NCI-H128 (cell line): ENCODE data around the gene CIDEB.
A peak's percentile ranks its signal among the peaks of the same experiment; 100 is the strongest.

Experiments
- DNase-seq: peaks from one replicate; lab custom pipeline; 2025; ENCODE audit not compliant: unreplicated experiment; lab: John Stamatoyannopoulos, UW

Gene CIDEB

GRCh38 chr14:24312736-24313507, 5.1 kb upstream of the CIDEB start:
- DNase-seq: no peak

- DNase-seq: no peak
Observed at GRCh38 chr14:24311837-24312615, 4.2 kb upstream of the CIDEB start.

- DNase-seq: no peak
Observed at GRCh38 chr14:24310646-24311604, 3.1 kb upstream of the CIDEB start, which contains the start of gene LTB4R. LTB4R (plus strand) TSS chr14:24311502; CDS start chr14:24315652, 4,150 bp downstream.

DNA sequence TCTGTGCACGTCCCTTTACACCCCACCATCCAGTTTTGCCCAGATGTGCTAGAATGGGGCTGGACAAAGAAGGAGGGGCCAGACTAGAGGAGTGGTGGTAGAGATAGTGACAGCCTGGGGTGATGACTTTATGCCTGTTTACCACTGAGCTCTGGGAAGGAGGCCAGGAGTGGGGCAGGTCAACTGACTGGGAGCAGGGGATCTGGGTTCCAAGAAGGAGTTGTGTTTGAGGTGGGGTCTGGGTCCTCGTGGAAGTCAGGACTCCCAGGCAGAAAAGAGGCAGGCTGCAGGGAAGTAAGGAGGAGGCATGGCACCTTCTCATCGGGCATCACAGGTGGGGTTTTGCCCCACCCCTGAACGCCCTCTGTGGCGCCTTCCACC, 2.5 kb upstream of the CIDEB start:
- DNase-seq: no peak

- no peak for DNase-seq
Observed at GRCh38 chr14:24309538-24310264, 1.9 kb upstream of the CIDEB start, which contains the start of gene LTB4R2. LTB4R2 (plus strand) TSS chr14:24310140; CDS start chr14:24310665, 525 bp downstream.

GRCh38 chr14:24308342-24309124, 756 bp upstream of the CIDEB start:
- DNase-seq: no peak

DNA sequence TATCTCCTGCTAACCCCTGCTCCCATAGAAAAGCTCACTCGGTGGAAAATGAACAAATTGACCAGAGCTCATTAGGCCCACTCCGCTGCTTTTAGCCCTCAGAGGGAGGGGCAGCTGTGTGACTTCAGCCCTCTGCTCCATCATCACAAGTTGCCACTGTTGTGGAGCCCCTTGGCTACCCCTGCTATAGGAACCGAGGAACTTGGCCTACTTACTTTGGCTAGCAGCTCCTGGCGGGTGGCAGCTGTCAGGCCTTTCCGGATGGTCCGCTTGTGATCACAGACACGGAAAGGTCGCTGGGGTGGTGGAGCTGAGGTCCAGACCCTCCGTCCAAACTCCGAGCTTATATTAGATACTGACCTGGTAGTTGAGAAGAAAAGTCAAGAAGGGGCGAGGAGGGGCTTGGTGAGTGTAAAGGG, 612 bp downstream of the CIDEB start:
- DNase-seq: no peak

DNA sequence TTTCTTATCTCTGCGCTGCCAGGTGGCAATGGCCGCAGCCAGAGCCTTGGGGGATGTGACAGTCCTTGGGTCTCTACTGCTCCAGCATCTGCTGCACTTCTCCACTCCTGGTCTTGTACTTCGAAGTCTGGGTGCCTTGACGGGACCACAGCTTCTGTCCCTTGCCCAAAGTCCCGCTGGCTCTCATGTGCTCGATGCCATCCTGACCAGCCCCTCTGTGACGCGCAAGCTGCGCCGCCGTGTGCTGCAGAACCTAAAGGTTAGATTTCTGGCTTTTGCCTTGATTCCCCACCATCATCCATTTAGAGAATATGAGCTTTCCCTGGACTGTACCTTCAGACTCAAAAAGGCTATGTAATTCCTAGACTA, 3.8 kb downstream of the CIDEB start:
- DNase-seq: no peak

- DNase-seq: no peak
Observed at GRCh38 chr14:24300326-24300980, 7.3 kb downstream of the CIDEB start.

- peak; percentile 63 for DNase-seq
Observed at GRCh38 chr14:24299255-24300191, 8.3 kb downstream of the CIDEB start, which contains the start of the genes DHRS1 and NOP9. DHRS1 (minus strand) TSS chr14:24299780; CDS start chr14:24299106, 674 bp downstream. NOP9 (plus strand) TSS chr14:24299850; CDS start chr14:24299955, 105 bp downstream.

GRCh38 chr14:24298892-24299254, 8.9 kb downstream of the CIDEB start:
- DNase-seq: no peak

GRCh38 chr14:24297190-24297964, 10.4 kb downstream of the CIDEB start:
- no peak for DNase-seq

- DNase-seq: no peak
Observed at GRCh38 chr14:24296341-24297157, 11.2 kb downstream of the CIDEB start.

- no peak for DNase-seq
Observed at GRCh38 chr14:24293525-24293924, 14.3 kb downstream of the CIDEB start.

DNA sequence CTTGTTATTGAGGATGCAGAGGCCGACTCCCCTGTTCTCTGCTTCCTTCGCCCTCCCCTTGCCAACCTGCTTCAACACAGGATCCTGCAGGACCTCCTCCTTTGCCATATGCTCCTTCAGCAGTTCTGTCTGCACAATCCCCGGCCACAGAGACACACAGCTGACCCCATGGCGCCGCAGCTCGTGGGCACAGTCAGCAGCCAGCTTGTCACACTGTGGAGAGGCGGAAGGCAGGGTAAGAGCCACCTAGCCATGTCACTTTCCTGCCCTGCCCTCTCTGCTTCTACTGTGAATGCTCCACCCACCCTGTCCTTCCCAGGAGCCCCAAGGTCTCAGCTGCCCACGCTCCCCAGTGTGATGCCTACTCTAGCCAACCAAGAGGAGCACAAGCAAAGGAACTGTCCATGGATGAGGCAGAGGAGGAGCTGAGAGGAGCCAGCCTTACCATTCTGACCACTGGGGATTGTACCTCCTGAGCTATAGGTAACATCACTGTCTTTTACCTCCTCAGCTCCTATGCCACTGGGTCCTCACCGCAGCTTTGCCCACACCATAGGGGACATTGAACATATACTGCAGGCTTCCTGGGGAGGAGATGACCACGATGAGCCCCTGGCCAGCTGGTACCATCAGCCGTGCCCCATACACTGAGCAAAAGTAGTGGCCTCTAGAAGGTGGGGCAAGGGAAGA, 15.5 kb downstream of the CIDEB start:
- DNase-seq: no peak
